Activated T-helper 17 cell treated with anti-CD3 and anti-CD28 coated beads, Interleukin-2, amount 50 U/mL, for 72 hours (primary cell): ENCODE measurements around the gene SIT1. TPM values are rescaled to one million over a fixed set of nuclear protein-coding genes. Genes with fewer than 3 reads are reported as not detected.
"Not testable (repeated sequence)": the region's sequence is repeated elsewhere in the genome, so short reads cannot be mapped to it uniquely, and the experiment has no call there.

Experiments used
- ATAC-seq: fragments of 150-1000 bp; cut with Tn5 transposase; replicated peaks from 2 replicates; pipeline ENCODE4 v1.10.0; 2021; ENCODE audit warnings: mild to moderate bottlenecking, moderate library complexity
- H3K27ac Mint-ChIP-seq: one replicate; pipeline ENCODE4 v1.8.0; 2022; ENCODE audit warnings: mixed read lengths
- H3K27me3 Mint-ChIP-seq: one replicate; pipeline ENCODE4 v1.8.0; 2022; ENCODE audit warnings: mixed read lengths
- H3K36me3 Mint-ChIP-seq: one replicate; pipeline ENCODE4 v1.8.0; 2022; ENCODE audit warnings: low read depth, mild to moderate bottlenecking, mixed read lengths
- H3K4me1 Mint-ChIP-seq: one replicate; pipeline ENCODE4 v1.8.0; 2022; ENCODE audit warnings: mixed read lengths
- H3K4me3 Mint-ChIP-seq: one replicate; pipeline ENCODE4 v1.8.0; 2022; ENCODE audit warnings: mild to moderate bottlenecking, mixed read lengths
- H3K9me3 Mint-ChIP-seq: one replicate; pipeline ENCODE4 v1.8.0; 2022; ENCODE audit warnings: mixed read lengths
- total RNA-seq, 2 donors: library from RNA; stranded (reverse); gene quantifications; one replicate each; pipeline ENCODE4 v1.2.3, GENCODE V29; 2022

The SIT1 gene
- total RNA-seq, 2 donors from 2014 or later: 97.0 to 135 TPM

DNA sequence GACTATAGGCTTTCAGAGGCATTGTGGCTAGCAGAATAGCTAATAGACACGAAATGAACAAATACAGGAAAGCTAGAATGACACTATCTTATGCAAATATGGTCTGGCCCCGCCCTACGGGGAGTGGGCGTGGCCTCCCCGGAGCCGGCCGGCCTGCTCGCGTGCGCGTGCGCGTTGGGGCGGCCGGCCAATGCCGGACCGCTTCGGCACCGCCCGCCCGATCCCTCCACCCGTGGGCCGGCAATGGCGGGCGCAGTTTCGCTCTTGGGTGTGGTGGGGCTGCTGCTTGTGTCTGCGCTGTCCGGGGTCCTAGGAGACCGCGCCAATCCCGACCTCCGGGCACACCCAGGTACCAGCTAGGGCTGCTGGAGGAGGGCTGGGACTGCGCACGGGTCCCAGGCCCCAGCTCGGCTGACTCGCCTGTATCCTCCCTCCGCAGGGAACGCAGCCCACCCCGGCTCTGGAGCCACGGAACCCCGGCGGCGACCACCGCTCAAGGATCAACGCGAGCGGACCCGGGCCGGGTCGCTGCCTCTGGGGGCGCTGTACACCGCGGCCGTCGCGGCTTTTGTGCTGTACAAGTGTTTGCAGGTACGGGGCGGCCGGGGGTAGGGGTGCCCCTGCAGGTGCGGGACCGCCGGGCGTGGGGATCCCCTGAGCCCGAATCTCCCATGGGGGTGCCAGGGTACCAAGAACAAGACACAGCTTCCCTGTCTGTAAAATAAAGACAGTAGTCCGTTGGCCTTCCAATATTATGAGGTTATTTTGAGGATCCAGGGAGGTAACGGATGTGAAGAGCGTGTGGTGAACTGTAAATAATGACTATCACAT lies 7.6 kb upstream of the SIT1 start, which contains the start of gene CCDC107:
TSS of gene CCDC107 (plus strand) at position 156 of the 831 bp plus-strand sequence. CDS start at position 244, 88 bp downstream.
- Mint-ChIP-seq H3K4me1 (peaks cover 58% of the 10 kb centered on the region), H3K27ac (peak within 1 kb of the TSS; percentile 99), H3K4me3 (peak within 1 kb of the TSS; percentile 98), H3K9me3 (no peaks in the 10 kb centered on the region), H3K27me3 (no peaks in the 10 kb centered on the region), H3K36me3 (peaks cover 62% of the 10 kb centered on the region)
- ATAC-seq: peak; percentile 57

DNA sequence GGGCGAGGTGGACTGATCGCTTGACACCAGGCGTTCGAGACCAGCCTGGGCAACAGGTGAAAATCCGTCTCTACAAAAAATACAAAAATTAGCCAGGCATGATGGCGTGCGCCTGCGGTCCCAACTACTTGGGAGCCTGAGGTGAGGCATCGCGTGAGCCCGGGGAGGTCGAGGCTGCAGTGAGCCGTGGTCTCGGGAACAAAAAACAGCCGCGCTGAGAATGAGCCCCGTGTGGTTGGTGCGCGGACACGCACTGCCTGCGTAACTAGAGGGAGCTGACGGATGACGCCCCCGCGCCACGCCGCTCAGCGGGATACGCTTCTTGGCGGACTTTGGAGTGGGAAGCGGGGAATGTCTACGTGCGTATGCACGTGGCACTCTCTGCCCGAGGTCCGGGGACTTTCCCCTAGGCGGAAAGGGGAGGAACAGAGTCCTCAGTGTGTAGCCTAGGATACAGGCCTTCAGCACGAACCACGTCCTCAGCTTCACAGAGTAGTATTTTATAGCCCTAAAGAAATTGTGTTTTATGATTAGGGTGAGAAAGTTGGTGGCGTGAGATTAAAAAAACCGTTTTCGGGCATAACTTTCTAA lies 6.9 kb upstream of the SIT1 start, which contains the start of gene RMRP:
TSS of gene RMRP (minus strand) at position 474 of the 591 bp plus-strand sequence.
- Mint-ChIP-seq H3K27ac (peak within 1 kb of the TSS; percentile 99), H3K4me3 (peak within 1 kb of the TSS; percentile 98), H3K36me3 (peaks cover 58% of the 10 kb centered on the region), H3K9me3 (no peaks in the 10 kb centered on the region), H3K4me1 (peaks cover 52% of the 10 kb centered on the region), H3K27me3 (no peaks in the 10 kb centered on the region)
- peak; percentile 94 for ATAC-seq

DNA sequence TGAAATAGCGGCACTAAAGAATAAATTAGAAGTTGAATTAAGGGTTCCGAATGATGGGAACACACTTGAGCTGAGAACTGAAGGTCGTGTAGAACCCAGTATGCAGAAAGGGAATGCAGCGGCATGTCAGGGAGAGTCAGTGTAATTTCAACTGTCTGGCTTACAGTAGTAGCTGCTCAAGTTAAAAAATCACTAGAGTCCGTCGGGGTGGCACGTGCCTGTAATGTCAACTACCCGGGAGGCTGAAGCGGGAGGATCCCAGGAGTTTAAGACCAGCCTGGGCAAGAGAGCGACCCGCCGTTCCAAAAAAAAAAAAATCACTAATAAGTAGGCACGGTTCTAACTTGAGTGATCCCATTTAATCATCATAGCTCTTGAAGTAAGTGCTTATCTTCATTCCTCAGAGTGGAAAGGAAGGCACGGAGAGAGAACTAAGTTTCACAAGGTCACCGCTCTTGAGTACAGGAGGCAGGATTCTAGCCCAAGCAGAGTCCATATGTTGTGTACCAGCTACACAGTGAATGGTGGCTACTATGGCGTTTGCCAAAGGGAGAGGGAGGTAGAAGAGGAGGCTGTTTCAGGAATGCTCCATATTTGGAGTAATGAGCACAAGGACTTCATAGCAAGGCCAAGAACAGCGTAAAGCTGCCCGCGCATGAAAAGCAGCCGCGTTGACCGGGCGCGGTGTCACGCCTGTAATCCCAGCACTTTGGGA lies 6.3 kb upstream of the SIT1 start:
- Mint-ChIP-seq H3K9me3 (no peaks in the 10 kb centered on the region), H3K27ac (peak overlapping the region; percentile 99), H3K36me3 (peaks cover 52% of the 10 kb centered on the region), H3K4me3 (peak overlapping the region; percentile 98), H3K4me1 (peaks cover 46% of the 10 kb centered on the region), H3K27me3 (no peaks in the 10 kb centered on the region)
- no peak for ATAC-seq

DNA sequence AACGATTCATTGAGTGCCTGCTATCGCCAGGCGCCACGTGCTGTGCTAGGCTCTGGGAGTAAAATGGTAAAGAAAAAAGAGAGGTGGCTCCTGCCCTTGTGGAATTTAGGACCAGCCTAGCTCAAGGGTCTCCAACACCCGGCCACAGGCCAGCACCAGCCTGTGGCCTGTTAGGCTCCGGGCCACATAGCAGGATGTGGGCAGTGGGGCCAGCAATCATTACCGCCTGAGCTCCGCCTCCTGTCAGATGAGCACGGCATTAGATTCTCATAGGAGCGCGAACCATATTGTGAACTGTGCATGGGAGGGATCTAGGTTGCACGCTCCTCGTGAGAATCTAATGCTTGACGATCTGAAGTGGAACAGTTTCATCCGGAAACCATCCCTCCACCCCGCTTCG lies 5.6 kb upstream of the SIT1 start:
- Mint-ChIP-seq H3K27me3 (no peaks in the 10 kb centered on the region), H3K36me3 (peaks cover 45% of the 10 kb centered on the region), H3K27ac (peak overlapping the region; percentile 99), H3K4me3 (peak overlapping the region; percentile 98), H3K4me1 (peaks cover 44% of the 10 kb centered on the region), H3K9me3 (no peaks in the 10 kb centered on the region)
- no peak for ATAC-seq

DNA sequence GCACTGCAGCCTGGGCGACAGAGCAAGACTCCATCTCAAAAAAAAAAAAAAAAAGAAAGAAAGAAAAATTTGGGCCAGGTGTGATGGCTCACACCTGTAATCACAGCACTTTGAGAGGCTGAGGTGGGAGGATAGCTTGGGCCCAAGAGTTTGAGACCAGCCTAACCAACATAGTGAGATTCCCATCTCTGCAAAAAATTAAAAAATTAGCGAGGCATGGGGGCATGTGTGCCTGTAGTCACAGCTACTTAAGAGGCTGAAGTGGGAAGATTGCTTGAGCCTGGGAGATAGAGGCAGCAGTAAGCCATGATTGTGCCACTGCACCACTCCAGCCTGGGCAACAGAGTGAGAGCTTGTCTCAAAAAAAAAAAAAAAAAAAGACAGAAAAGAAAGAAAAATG lies 2.9 kb upstream of the SIT1 start:
- Mint-ChIP-seq H3K36me3 (peaks cover 38% of the 10 kb centered on the region), H3K4me1 (peaks cover 34% of the 10 kb centered on the region), H3K4me3 (no peak overlapping the region), H3K9me3 (no peaks in the 10 kb centered on the region), H3K27me3 (no peaks in the 10 kb centered on the region), H3K27ac (peak overlapping the region; percentile 66)
- ATAC-seq: no peak

DNA sequence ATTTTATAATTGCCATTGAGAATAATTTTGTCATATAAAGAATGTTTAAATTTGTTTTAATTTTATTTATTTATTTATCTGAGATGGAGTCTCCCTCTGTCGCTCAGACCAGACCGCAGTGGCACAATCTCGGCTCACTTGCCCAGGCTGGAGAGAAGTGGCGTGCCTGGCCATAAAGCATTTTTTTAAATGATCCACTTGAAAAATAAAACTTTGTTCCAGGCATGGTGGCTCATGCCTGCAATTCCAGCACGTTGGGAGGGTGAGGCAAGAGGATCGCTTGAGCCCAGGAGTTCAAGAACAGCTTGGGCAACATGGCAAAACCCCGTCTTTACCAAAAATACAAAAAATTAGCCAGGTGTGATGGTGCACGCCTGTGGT lies 2.1 kb upstream of the SIT1 start:
- H3K9me3 Mint-ChIP-seq: no peaks in the 10 kb centered on the region
- peaks cover 38% of the 10 kb centered on the region for H3K36me3 Mint-ChIP-seq
- ATAC-seq: no peak
- no peak overlapping the region for H3K4me3 Mint-ChIP-seq
- no peaks in the 10 kb centered on the region for H3K27me3 Mint-ChIP-seq
- no peak overlapping the region for H3K27ac Mint-ChIP-seq
- H3K4me1 Mint-ChIP-seq: peaks cover 39% of the 10 kb centered on the region

DNA sequence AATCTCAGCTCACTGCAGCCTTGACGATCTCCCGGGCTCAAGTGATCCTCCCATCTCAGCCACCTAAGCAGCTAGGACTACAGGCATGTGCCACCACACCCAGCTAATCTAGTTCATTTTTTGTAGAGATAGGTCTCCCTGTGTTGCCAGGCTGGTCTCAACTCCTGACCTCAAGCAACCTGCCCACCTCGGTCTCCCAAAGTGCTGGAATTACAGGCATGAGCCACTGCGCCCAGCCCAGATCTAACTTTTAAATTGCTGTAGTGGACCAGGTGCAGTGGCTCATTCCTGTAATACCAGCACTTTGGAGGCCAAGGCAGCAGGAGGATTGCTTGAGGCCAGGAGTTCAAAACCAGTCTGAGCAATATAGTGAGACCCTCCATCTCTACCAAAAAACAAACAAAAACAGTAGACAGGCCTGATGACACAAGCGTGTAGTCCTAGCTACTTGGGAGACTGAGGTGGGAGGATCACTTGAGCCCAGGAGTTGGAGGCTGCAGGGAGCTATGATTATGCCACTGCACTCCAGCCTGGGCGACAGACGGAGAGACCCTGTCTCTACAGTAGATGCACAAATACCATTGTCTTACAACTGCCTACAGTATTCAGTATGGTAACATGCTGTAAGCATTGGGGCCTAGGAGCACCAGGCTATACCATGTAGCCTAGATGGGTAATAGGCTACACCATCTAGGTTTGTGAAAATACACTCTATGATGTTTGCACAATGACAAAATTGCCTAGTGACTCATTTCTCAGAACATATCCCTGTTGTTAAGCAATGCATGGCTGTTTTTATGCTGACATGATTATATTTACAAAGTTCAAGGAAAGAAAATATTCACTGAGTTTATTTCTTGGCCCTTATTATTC lies 1.5 kb upstream of the SIT1 start:
- peak overlapping the region; percentile 94 for H3K27ac Mint-ChIP-seq
- H3K27me3 Mint-ChIP-seq: no peaks in the 10 kb centered on the region
- peaks cover 39% of the 10 kb centered on the region for H3K4me1 Mint-ChIP-seq
- H3K4me3 Mint-ChIP-seq: peak overlapping the region; percentile 90
- ATAC-seq: peak; percentile 36
- H3K36me3 Mint-ChIP-seq: peaks cover 33% of the 10 kb centered on the region
- H3K9me3 Mint-ChIP-seq: no peaks in the 10 kb centered on the region

DNA sequence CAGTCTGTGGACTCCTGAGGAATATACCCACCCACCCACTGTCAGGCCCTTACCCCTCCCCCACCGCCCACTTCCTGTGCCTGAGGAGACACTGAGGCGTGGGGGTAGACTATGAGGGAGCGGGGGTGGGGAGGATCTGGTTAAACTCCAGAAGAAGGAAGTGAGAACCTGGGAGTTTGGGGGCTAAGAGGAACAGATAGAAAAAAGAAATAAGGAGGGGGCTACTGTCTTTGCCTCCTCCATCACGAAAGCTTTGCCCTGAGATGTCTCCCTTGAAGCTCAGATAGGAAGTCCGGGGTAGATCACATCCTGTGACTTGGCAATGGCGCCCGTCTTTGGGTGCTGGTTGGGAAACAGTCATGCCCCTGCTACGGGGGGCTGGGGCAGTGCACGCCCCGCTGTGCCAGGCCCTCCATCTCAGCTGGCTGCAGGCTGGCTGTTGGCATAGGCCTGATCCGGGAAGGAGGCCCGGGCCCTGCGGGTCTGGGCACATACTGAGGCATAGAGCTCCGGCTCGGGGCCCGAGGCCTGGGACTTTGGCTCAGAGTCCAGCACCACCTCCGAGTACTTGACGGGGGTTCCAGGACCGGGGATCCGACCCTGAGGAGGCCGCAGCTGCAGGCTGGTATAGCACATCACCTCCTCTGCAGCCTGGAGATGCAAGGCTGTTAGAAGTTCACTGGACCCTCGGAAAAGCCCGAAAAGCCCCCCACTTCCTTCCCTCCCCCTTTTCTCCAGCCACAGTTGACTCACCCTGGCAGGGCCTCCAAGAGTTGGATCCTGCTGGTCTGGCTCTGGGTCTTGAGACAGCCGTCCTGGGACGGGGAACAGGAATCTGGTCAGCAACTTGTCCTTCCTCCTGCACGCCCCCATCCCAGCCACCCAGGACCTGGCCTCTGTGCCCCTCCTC lies 1.0 kb downstream of the SIT1 start:
- no peaks in the 10 kb centered on the region for H3K9me3 Mint-ChIP-seq
- H3K27me3 Mint-ChIP-seq: no peaks in the 10 kb centered on the region
- peak overlapping the region; percentile 94 for H3K27ac Mint-ChIP-seq
- no peak for ATAC-seq
- peaks cover 44% of the 10 kb centered on the region for H3K36me3 Mint-ChIP-seq
- H3K4me1 Mint-ChIP-seq: peaks cover 25% of the 10 kb centered on the region
- H3K4me3 Mint-ChIP-seq: peak overlapping the region; percentile 90

DNA sequence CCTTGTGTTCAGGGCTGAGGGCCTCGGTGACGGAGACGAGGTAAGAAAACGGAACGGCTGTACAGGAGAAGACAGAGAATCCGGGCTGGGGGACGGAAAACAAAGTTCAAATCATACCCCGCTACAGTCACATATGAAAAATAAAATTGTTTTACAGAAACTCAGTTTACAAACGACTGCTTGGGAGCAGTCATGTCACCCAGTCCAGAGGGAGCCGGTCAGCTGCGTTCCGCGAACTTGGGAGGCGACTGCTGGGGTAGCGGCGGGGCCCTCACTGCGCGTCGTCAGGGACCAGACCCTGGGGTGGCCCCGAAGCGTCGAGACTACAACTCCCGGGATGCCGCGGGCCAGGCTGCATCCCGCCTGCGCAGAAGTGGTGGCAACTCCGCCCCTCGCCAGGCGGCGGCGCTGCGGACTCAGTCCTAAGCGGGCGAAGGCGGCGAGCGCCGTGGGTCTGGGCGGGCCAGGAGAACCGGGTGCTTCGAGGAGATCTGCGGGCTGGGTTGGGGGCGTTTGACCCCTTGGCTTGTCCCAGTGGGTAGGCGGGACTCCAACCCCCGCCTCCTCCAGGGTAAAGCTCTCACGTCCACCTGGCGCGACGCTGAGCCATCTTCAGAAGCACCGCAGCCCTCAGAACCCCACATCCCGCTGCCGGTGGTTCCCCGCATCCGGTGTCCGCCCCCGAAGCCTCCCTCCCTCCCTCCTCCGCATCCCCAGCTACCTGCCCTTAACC lies 4.0 kb downstream of the SIT1 start:
- peaks cover 28% of the 10 kb centered on the region for H3K4me1 Mint-ChIP-seq
- peak; percentile 85 for ATAC-seq
- no peaks in the 10 kb centered on the region for H3K27me3 Mint-ChIP-seq
- peak overlapping the region; percentile 90 for H3K4me3 Mint-ChIP-seq
- peaks cover 51% of the 10 kb centered on the region for H3K36me3 Mint-ChIP-seq
- H3K27ac Mint-ChIP-seq: peak overlapping the region; percentile 94
- H3K9me3 Mint-ChIP-seq: no peaks in the 10 kb centered on the region

DNA sequence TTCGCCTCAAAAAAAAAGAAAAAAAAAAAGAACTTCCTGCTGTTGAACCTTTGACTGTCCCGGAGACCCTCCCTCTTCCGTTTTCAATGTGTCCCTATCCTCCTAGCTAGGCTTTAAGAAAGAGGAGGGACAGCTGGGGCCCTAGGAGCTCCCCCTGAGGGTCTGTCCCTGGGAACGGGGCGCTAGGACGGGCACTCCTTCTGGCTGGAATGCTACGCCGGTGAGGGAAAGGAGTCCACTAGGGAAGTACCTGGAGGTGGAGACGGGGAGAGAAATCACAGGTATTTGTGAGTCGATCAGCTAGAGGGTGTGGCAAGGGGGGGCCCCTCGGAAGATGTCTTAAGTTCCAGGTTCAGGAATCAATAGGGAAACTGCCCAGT lies 4.6 kb downstream of the SIT1 start:
- peak overlapping the region; percentile 90 for H3K4me3 Mint-ChIP-seq
- H3K27me3 Mint-ChIP-seq: no peaks in the 10 kb centered on the region
- H3K9me3 Mint-ChIP-seq: no peaks in the 10 kb centered on the region
- peak overlapping the region; percentile 92 for H3K27ac Mint-ChIP-seq
- peaks cover 24% of the 10 kb centered on the region for H3K4me1 Mint-ChIP-seq
- H3K36me3 Mint-ChIP-seq: peaks cover 51% of the 10 kb centered on the region
- peak; percentile 8 for ATAC-seq

DNA sequence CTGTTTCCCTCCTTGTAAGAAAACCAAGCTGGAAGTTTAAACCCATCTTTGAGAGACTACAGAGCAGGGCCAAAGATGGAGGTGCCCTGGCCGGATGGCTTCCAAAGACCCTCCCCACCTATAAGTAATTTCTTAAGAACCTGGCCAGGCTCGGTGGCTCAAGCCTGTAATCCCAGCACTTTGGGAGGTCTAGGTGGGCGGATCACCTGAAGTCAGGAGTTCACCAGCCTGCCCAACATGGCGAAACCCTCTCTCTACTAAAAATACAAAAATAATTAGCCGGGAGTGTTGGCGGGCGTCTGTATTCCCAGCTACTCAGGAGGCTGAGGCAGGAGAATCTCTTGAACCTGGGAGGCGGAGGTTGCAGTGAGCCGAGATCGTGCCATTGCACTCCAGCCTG lies 5.0 kb downstream of the SIT1 start:
- H3K9me3 Mint-ChIP-seq, ATAC-seq, H3K27me3 Mint-ChIP-seq: not testable (repeated sequence)
- Mint-ChIP-seq H3K4me1 (peaks cover 23% of the 10 kb centered on the region), H3K4me3 (peak overlapping the region; percentile 90), H3K27ac (peak overlapping the region; percentile 92), H3K36me3 (peaks cover 55% of the 10 kb centered on the region)

DNA sequence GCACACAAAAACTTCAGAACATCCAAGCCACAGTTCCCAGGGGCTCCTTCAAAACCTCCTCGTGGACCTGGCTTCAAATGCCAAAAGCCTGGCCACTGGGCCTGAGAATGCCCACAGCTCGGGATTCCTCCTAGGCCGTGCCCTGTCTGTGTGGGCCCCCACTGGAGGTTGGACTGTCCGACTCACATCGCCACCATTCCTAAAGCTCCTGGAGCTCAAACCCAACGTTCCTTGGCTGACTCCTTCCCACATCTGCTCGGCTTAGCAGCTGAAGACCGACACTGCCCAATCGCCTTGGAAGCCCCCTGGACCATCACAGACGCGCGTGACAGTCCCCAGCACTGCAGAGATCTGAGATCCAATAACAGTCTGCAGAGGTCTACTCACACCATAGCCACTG lies 7.7 kb downstream of the SIT1 start:
- no peak for ATAC-seq
- Mint-ChIP-seq H3K27ac (no peak overlapping the region), H3K4me1 (peaks cover 24% of the 10 kb centered on the region), H3K36me3 (peaks cover 35% of the 10 kb centered on the region), H3K9me3 (peaks cover 4% of the 10 kb centered on the region), H3K4me3 (no peak overlapping the region), H3K27me3 (no peaks in the 10 kb centered on the region)

DNA sequence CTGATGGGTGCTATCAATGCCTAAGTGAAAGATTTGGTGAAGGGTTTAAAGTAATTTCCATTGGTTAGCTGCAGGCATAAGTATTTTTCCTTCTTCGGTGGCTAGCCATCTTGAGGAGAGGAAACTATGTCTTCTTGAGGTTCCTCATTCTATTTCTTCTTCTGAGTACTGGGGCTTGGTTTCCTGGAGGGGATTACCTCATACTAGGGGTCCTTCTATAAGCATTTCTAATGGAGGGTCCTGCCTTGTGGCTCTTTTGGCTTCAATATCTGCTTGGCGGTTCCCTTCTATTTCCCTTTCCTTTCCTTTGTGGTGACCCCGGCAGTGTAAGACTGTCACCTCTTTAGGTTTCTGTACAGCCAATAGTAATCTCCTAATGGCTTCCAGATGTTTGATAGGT lies 9.3 kb downstream of the SIT1 start:
- H3K27me3 Mint-ChIP-seq, H3K27ac Mint-ChIP-seq, ATAC-seq, H3K4me3 Mint-ChIP-seq, H3K9me3 Mint-ChIP-seq: not testable (repeated sequence)
- peaks cover 29% of the 10 kb centered on the region for H3K36me3 Mint-ChIP-seq
- peaks cover 15% of the 10 kb centered on the region for H3K4me1 Mint-ChIP-seq
